Endothelial cell of umbilical vein (primary cell): ENCODE measurements around the gene IQGAP3. TPM values are rescaled to one million over a fixed set of nuclear protein-coding genes. Genes with fewer than 3 reads are reported as not detected.

ENCODE experiments used
- BruUV-seq: library from RNA; stranded (reverse); fragments of 400-500 nt; replicated peaks from 2 replicates; lab custom pipeline; 2021; lab: Mats Ljungman, UMichigan
- CTCF ChIA-PET: fragments of 300-600, 350-600 bp; sonication (Branson Sonifier 250); formaldehyde crosslinking; loops from one replicate; lab custom pipeline; 2021; ENCODE audit warnings: antibody characterized with exemption, inconsistent platforms; lab: Charles Lee
- POLR2A ChIA-PET: fragments of 300-600, 350-600 bp; sonication (Branson Sonifier 250); formaldehyde crosslinking; loops from one replicate; lab custom pipeline; 2021; ENCODE audit warnings: antibody characterized with exemption, inconsistent platforms; lab: Charles Lee
- DNase-seq: peaks from one replicate; pipeline ENCODE4 v3.0.0-alpha.2; 2011; ENCODE audit warnings: low read depth, low spot score
- FAIRE-seq: peaks from 2 replicates; lab custom pipeline; 2011; peaks lifted over from hg19 to GRCh38; lab: Jason Lieb, UNC
- H2AFZ ChIP-seq: 2 replicates; pipeline ENCODE4 v1.6.0; 2012; ENCODE audit warnings: low read depth, low read length, control low read depth, inconsistent platforms
- H3K27ac ChIP-seq: 2 replicates; pipeline ENCODE4 v1.5.1; 2011; ENCODE audit warnings: low read depth, mild to moderate bottlenecking, control low read depth, low read length, moderate library complexity; ENCODE audit not compliant: insufficient read depth
- H3K27me3 ChIP-seq, 2 experiments: 2 replicates each; pipeline versions ENCODE4 v1.6.0 to v1.6.1; 2011; ENCODE audit warnings: low read length in 2 of 2, mixed read lengths in 1 of 2; ENCODE audit not compliant: control insufficient read depth in 2 of 2, insufficient read depth in 2 of 2
- H3K36me3 ChIP-seq, 2 experiments: 2 replicates in 1 of 2; 3 replicates in 1 of 2; pipeline ENCODE4 v1.5.1; 2011; ENCODE audit warnings: low read length in 2 of 2, mild to moderate bottlenecking in 1 of 2, moderate library complexity in 1 of 2; ENCODE audit not compliant: control insufficient read depth in 2 of 2, insufficient read depth in 2 of 2; ENCODE audit errors: extremely low read depth in 1 of 2
- H3K4me1 ChIP-seq: 3 replicates; pipeline ENCODE4 v1.5.1; 2011; ENCODE audit warnings: mild to moderate bottlenecking, low read length; ENCODE audit not compliant: control insufficient read depth, insufficient read depth; ENCODE audit errors: extremely low read depth
- H3K4me2 ChIP-seq: 2 replicates; pipeline ENCODE4 v1.6.1; 2011; ENCODE audit warnings: low read length, control low read depth, mixed read lengths; ENCODE audit not compliant: insufficient read depth
- H3K4me3 ChIP-seq, 3 experiments: fragments of 200-600 bp in 1 of 3; sonication (generic), shearing (Covaris generic) in 1 of 3; replicated peaks in 1 of 3; 2 replicates each; pipeline ENCODE4 v1.5.1; 2011 to 2016; ENCODE audit warnings: control low read depth in 3 of 3, low read length in 3 of 3, mild to moderate bottlenecking in 2 of 3, inconsistent platforms in 1 of 3, low read depth in 1 of 3, moderate library complexity in 1 of 3; ENCODE audit not compliant: insufficient read depth in 1 of 3
- H3K79me2 ChIP-seq: 2 replicates; pipeline ENCODE4 v1.6.0; 2012; ENCODE audit warnings: low read length, inconsistent platforms; ENCODE audit not compliant: control insufficient read depth, insufficient read depth
- H3K9ac ChIP-seq: replicated peaks from 2 replicates; pipeline ENCODE3; 2011; ENCODE audit warnings: low read length, control low read depth; ENCODE audit not compliant: insufficient read depth; ENCODE audit errors: extremely low read depth
- H3K9me1 ChIP-seq: replicated peaks from 3 replicates; pipeline ENCODE4 v1.6.0; 2011; ENCODE audit warnings: mild to moderate bottlenecking, low read length; ENCODE audit not compliant: control insufficient read depth, insufficient read depth; ENCODE audit errors: extremely low read depth
- H3K9me3 ChIP-seq: replicated peaks from 2 replicates; pipeline ENCODE4 v1.5.1; 2012; ENCODE audit warnings: low read length, inconsistent platforms; ENCODE audit not compliant: control insufficient read depth, insufficient read depth
- H4K20me1 ChIP-seq: replicated peaks from 2 replicates; pipeline ENCODE3; 2011; ENCODE audit warnings: mild to moderate bottlenecking, low read length; ENCODE audit not compliant: control insufficient read depth, insufficient read depth; ENCODE audit errors: extremely low read depth
- EZH2 ChIP-seq: IDR thresholded peaks from 2 replicates; pipeline ENCODE4 v1.6.1; 2012; ENCODE audit warnings: borderline replicate concordance, low read depth, mild to moderate bottlenecking, moderate library complexity, low read length, inconsistent platforms; ENCODE audit not compliant: severe bottlenecking
- FOS ChIP-seq: IDR thresholded peaks from 2 replicates; pipeline ENCODE4 v1.6.1; 2011; ENCODE audit warnings: mild to moderate bottlenecking, low read length, moderate library complexity, borderline replicate concordance; ENCODE audit not compliant: insufficient read depth
- GATA2 ChIP-seq: IDR thresholded peaks from 2 replicates; pipeline ENCODE4 v1.7.0; 2011; ENCODE audit warnings: low read depth, mild to moderate bottlenecking, moderate library complexity, mixed read lengths, low read length; ENCODE audit not compliant: insufficient read length, insufficient read depth
- JUN ChIP-seq: IDR thresholded peaks from 2 replicates; pipeline ENCODE4 v1.6.1; 2011; ENCODE audit warnings: borderline replicate concordance, low read depth; ENCODE audit not compliant: insufficient read length, insufficient read depth
- MYC ChIP-seq: IDR thresholded peaks from one replicate; pipeline ENCODE4 v1.6.1; 2011; ENCODE audit warnings: mild to moderate bottlenecking, low read depth, low read length
- POLR2A ChIP-seq: IDR thresholded peaks from 2 replicates; pipeline ENCODE4 v1.6.1; 2012; ENCODE audit warnings: low read depth, mild to moderate bottlenecking, control low read depth, low read length
- POLR2AphosphoS5 ChIP-seq: IDR thresholded peaks from 2 replicates; pipeline ENCODE4 v1.6.1; 2012; ENCODE audit warnings: low read depth, mild to moderate bottlenecking, control low read depth, low read length, moderate library complexity; ENCODE audit not compliant: insufficient read depth
- dilution Hi-C: fragments of 300-500 bp; cut with MboI; formaldehyde crosslinking; loops from one replicate; pipeline ENCODE4 v1.15.0; 2019; ENCODE audit warnings: low sequenced_read_pairs; ENCODE audit not compliant: extremely low pct_ligation_motif_present
- intact Hi-C: fragments of 100-400 bp; cut with micrococcal nuclease; formaldehyde crosslinking; loops from one replicate; pipeline ENCODE4 v1.10.0; 2022
- polyA plus RNA-seq, 4 experiments: library from polyadenylated mRNA; depleted of rRNA in 3 of 4; stranded (reverse) in 3 of 4; unstranded in 1 of 4; fragments of >200 nt; gene quantifications; 2 replicates each; pipeline versions ENCODE4 v1.2.1 to v1.2.3, GENCODE V29; 2011 to 2012; ENCODE audit warnings: missing spikeins in 1 of 4
- total RNA-seq: library from RNA; stranded (reverse); gene quantifications from 2 replicates; pipeline ENCODE4 v1.2.3, GENCODE V29; 2021
- TF ChIP-seq, protein P1 (sequence below): IDR thresholded peaks from 2 replicates; pipeline ENCODE4 v1.6.1; 2011; ENCODE audit not compliant: insufficient read depth, insufficient read length
- TF ChIP-seq, protein P2 (sequence below), 2 donors: IDR thresholded peaks; 1 replicate in 1 of 2; 2 replicates in 1 of 2; pipeline ENCODE4 v1.5.1; 2011; ENCODE audit warnings: low read length in 2 of 2, mild to moderate bottlenecking in 2 of 2, moderate library complexity in 2 of 2, control low read depth in 1 of 2, inconsistent platforms in 1 of 2, low read depth in 1 of 2; ENCODE audit not compliant: insufficient read depth in 1 of 2; ENCODE audit errors: extremely low read depth in 1 of 2

IQGAP3 gene
- total and polyA plus RNA-seq, 2 donors (not counting 3 experiments of a cell fraction or from before 2014, with no cell fraction given), result 28.3 to 60.7 TPM

DNA sequence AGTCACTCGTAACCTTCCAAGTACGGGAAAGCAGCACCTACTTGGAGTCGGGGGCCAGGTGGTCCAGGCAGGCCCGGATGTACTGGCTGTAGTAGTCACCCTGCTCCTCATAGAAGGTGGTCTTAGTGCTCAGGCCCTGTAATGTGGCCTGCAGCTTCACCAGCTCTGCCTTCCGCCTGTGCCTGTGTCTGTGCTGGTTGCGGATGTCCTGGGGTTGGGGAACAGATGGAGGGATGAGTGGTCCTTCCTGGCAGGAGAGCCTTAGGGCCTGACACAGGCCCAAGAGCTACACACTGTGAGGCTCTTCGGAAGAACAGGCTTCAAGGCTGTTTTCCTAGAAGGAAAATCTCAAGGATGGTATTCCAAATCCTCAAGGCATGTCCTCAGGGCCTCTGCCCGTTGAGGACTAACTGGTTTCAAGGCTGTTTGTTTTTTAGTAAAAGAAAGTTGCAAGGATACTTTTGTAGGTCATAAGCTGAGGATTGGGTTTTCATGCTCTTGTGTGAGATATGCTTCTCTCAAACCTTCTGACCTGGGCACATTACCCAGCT, 43.4 kb downstream of the IQGAP3 start:
- Histone ChIP-seq H3K9ac (no peak overlapping the region), H3K36me3 (peaks cover 6 to 15% of the 10 kb centered on the region in 2 experiments), H3K4me1 (no peaks in the 10 kb centered on the region), H3K79me2 (no peaks in the 10 kb centered on the region), H3K27ac (no peak overlapping the region), H3K4me2 (no peak overlapping the region), H3K27me3 (no peaks in the 10 kb centered on the region), H3K9me3 (no peaks in the 10 kb centered on the region), H3K4me3 (no peak overlapping the region), H2AFZ (no peak overlapping the region), H3K9me1 (no peaks in the 10 kb centered on the region), H4K20me1 (no peaks in the 10 kb centered on the region)
- FAIRE-seq, result no peak
- DNase-seq, result no peak
- ChIA-PET POLR2A (interaction anchor here (0.6 kb wide), 1 partner anchor 21 kb away, joined by 3 read pairs; no protein-coding TSS in a partner anchor), CTCF (interaction anchor here (1.0 to 5.8 kb wide), 4 partner anchors 30 to 83 kb away, joined by 3 to 44 read pairs (median 4); no protein-coding TSS in a partner anchor)
- no TSS peak for BruUV-seq
- intact Hi-C loops, result loop anchor here (5.0 kb wide), 1 partner anchor 47 kb away; no protein-coding TSS in a partner anchor
- dilution Hi-C loops, result no loop called here
- TF ChIP-seq JUN, result no peak
- TF ChIP-seq MYC, result no peak
- no peak for TF ChIP-seq POLR2A
- TF ChIP-seq, protein P1, sequence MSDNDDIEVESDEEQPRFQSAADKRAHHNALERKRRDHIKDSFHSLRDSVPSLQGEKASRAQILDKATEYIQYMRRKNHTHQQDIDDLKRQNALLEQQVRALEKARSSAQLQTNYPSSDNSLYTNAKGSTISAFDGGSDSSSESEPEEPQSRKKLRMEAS, result no peak
- no peak for TF ChIP-seq GATA2
- TF ChIP-seq FOS, result no peak
- TF ChIP-seq POLR2AphosphoS5, result no peak

DNA sequence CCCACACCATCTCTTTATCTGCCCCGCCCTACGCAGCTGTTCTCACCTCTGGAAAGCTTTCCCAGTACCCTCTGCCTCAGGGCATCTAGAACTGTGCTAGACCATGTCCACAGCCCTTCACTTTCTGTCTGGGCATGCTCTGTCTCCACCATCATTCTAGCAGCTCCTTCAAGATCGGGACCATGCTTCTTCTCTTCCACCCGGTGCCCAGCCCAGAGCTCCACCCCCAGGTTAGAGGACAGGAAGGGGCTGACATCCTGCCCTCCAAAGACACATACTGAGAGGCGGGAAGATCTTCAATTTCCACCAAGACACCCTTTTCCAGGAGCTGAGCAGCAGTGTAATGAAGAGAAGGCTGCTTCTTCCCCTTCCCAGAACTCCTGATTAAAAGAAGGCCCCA, 44.1 kb downstream of the IQGAP3 start:
- Histone ChIP-seq H3K9me3 (no peaks in the 10 kb centered on the region), H3K4me2 (no peak overlapping the region), H3K36me3 (peaks cover 6 to 15% of the 10 kb centered on the region in 2 experiments), H3K4me3 (no peak overlapping the region), H3K4me1 (no peaks in the 10 kb centered on the region), H3K9ac (no peak overlapping the region), H3K27me3 (no peaks in the 10 kb centered on the region), H4K20me1 (no peaks in the 10 kb centered on the region), H2AFZ (no peak overlapping the region), H3K9me1 (no peaks in the 10 kb centered on the region), H3K79me2 (no peaks in the 10 kb centered on the region), H3K27ac (no peak overlapping the region)
- POLR2A ChIA-PET, result interaction anchor here (0.5 kb wide), 1 partner anchor 133 kb away, joined by 4 read pairs; no protein-coding TSS in a partner anchor
- TF ChIP-seq, protein P1, result no peak
- TF ChIP-seq FOS, result no peak
- no peak for TF ChIP-seq JUN
- TF ChIP-seq MYC, result no peak
- TF ChIP-seq, protein P2, sequence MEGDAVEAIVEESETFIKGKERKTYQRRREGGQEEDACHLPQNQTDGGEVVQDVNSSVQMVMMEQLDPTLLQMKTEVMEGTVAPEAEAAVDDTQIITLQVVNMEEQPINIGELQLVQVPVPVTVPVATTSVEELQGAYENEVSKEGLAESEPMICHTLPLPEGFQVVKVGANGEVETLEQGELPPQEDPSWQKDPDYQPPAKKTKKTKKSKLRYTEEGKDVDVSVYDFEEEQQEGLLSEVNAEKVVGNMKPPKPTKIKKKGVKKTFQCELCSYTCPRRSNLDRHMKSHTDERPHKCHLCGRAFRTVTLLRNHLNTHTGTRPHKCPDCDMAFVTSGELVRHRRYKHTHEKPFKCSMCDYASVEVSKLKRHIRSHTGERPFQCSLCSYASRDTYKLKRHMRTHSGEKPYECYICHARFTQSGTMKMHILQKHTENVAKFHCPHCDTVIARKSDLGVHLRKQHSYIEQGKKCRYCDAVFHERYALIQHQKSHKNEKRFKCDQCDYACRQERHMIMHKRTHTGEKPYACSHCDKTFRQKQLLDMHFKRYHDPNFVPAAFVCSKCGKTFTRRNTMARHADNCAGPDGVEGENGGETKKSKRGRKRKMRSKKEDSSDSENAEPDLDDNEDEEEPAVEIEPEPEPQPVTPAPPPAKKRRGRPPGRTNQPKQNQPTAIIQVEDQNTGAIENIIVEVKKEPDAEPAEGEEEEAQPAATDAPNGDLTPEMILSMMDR (IDR thresholded peaks at IDR 0.05; ENCODE audit: extremely low read depth in 1 of 2, insufficient read depth in 1 of 2, low read depth in 1 of 2, low read length in 2 of 2), result no peak
- no peak for TF ChIP-seq POLR2A
- TF ChIP-seq GATA2, result no peak
- TF ChIP-seq POLR2AphosphoS5, result no peak
- no peak for TF ChIP-seq EZH2
- FAIRE-seq (no peak), DNase-seq (no peak)
- CTCF ChIA-PET, result interaction anchor here (1.0 to 5.8 kb wide), 5 partner anchors 25 to 82 kb away, joined by 3 to 44 read pairs (median 3); no protein-coding TSS in a partner anchor
- intact Hi-C loops (loop anchor here (5.0 kb wide), 1 partner anchor 46 kb away; no protein-coding TSS in a partner anchor), dilution Hi-C loops (no loop called here)
- BruUV-seq, result no TSS peak
